Limb (tissue), 2 donors: ENCODE results near the gene IRF4.
A peak's percentile ranks its signal among the peaks of the same experiment; 100 is the strongest.
"Not testable (repeated sequence)": the region's sequence is repeated elsewhere in the genome, so short reads cannot be mapped to it uniquely, and the experiment has no call there.

Experiments
- DNase-seq, 2 donors: peaks; one replicate each; pipeline ENCODE4 v3.0.0-alpha.2; 2016; ENCODE audit errors: extremely low spot score in 2 of 2

The IRF4 gene

GRCh38 chr6:421211-421610 lies 29.7 kb downstream of the IRF4 start:
- no peak for DNase-seq

- peak in 1 of 2 donors; percentile 7 for DNase-seq
These were observed 31.0 kb downstream of the IRF4 start for GRCh38 chr6:422433-423054.

DNA sequence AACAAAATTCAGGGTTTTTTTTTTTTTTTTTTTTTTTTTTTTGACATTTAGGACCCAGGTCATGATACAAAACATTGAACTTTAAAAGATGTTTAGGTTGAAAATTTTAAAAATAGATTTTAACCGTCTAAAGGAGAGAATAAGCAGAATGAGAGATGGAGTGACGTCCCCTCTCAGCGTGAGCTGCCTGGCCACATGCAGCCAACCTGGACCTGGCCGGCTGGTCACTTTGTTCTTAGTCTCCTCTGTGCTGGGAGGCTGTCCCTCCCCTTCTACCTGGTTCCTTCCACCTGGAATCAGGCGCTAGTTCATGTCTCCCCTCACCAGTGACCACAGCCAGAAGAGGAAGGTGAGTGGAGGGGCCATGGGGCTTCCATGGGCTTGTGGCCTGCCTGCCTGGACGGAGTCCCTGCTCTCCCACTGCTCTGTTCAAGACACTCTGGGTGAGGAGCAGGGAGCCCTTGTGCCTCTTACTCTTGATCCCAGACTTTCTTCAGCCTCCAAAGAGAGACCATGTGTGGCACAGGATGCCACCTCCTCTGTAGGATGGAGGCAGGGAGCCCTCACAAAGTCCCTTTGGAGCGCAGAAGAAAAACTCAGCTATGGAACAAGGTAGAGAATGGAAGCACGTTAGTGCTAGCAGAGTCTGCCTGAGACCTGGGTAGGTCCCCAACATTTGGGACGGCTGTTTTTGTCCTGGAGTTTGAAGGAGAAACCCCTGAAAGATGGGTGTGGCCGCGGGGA lies 31.7 kb downstream of the IRF4 start:
- DNase-seq, result no peak

DNA sequence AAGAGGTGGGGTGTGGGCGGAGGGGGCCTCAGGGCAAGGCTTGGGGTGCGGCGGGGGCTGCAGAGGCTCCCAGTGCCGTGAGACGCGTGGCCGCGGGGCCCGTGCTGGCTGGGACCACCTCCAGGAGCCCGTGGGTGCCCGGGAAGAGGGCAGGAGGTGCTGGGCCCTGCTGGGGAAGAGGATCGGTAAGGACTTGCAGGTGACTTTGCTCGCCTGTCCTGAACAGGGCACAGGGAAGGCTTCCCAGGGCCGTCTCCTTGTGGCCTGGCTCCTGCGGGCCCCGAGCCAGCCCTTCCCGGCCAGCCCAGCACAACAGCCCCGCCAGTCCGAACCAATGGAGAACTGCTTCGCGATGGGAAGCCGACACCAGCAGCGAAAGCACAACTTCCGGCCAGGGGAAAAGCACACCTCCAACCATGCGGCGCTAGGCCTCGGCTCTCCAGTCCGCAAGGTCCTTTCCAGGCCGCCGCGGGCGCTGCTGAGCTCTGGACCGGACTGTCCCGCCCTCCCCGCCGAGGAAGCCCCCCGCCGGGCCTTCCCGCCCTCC lies 32.3 kb downstream of the IRF4 start:
- no peak for DNase-seq

GRCh38 chr6:424741-425417 lies 33.3 kb downstream of the IRF4 start:
- no peak for DNase-seq

DNA sequence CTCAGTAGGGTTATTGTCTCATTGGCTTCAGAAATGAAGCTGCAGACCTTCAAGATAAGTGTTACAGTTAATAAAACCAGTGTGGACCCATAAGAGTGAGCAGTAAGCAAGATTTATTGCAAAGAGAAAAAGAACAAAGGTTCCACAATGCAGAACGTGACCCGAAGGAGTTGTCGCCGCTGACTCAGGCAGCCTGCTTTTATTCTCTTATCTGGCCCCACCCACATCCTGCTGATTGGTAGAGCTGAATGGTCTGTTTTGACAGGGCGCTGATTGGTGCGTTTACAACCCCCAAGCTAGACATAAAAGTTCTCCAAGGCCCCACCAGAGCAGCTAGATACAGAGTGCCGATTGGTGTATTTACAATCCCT lies 33.9 kb downstream of the IRF4 start:
- DNase-seq, result not testable (repeated sequence)

GRCh38 chr6:426198-426738 lies 34.7 kb downstream of the IRF4 start:
- not testable (repeated sequence) for DNase-seq

DNA sequence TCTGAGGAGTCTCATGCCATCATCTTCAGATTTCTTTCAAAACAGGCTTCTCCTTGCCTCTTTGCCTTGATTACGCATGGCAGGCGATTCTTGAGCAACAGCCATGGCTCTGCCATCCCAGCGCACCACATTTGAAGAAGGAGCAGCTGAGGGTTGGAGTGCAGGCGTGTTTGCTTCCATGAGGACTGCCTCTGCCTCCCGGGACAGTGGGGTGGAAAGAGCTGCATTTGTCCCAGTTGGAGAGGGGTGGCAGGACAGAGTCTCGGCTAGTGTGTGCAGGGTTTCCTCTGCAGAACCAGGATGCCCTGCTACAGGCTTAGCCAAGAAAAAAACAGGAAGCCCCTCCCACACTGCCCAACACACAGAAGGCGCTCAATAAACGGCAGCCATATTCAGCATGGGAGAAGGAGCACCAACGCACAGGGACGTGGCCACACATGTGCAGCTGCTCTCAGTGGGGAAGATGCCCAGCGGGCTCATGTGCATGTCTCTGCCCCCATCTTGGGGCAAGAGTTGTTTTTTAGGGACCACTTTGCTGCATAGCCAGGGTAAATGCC lies 36.6 kb downstream of the IRF4 start:
- no peak for DNase-seq

- DNase-seq, result no peak
These were observed 38.1 kb downstream of the IRF4 start for GRCh38 chr6:429515-430121.

GRCh38 chr6:431504-431903 lies 40.0 kb downstream of the IRF4 start:
- no peak for DNase-seq

DNA sequence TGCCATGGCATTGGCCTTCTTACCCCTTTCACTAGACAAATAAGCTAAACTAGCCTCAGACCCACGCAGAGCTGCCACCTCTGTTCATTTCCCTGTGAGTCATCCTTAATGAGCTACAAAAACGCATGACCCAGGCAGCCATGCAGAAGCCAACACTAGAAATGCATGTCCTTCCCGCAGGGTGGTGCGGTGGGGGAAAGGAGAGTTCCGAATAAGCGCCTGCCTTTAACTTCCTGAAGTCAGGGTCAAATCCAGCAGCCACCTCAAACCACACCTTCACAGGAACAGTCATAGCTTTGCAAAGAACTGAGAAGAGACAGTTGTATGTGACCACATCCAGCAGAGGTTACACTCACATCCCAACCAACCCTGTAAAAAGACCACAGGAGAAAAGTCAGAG lies 40.4 kb downstream of the IRF4 start:
- no peak for DNase-seq

- no peak for DNase-seq
These were observed 42.6 kb downstream of the IRF4 start for GRCh38 chr6:434051-434705.

DNA sequence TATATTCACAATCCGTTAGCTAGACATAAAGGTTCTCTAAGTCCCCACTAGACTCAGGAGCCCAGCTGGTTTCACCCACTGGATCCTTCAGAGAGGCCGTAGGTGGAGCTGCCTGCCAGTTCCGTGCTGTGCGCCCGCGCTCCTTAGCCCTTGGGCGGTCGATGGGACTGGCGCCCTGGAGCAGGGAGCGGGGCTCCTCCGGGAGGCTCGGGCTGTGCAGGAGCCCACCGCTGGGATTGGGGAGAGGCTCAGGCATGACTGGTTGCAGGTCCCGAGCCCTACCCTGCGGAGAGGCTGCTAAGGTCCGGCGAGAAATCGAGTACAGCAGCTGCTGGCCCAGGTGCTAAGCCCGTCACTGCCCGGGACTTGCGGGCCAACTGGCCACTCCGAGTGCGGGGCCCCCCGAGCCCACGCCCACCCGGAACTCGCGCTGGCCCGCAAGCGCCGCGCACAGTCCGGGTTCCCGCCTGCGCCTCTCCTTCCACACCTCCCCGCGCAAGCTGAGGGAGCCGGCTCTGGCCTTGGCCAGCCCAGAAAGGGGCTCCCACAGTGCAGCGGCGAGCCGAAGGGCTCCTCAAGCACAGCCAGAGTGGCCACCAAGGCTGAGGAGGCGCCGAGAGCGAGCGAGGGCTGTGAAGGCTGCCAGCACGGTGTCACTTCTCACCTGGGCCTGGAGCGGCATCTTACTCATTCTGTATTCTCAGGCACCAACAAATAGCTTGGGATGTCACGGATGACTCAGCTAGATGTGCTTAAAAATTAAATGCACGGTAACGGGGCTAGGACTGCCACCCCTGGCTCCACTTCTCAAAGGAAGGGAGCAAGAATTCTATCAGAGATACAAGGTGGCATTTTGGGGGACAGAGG lies 44.1 kb downstream of the IRF4 start:
- no peak for DNase-seq

DNA sequence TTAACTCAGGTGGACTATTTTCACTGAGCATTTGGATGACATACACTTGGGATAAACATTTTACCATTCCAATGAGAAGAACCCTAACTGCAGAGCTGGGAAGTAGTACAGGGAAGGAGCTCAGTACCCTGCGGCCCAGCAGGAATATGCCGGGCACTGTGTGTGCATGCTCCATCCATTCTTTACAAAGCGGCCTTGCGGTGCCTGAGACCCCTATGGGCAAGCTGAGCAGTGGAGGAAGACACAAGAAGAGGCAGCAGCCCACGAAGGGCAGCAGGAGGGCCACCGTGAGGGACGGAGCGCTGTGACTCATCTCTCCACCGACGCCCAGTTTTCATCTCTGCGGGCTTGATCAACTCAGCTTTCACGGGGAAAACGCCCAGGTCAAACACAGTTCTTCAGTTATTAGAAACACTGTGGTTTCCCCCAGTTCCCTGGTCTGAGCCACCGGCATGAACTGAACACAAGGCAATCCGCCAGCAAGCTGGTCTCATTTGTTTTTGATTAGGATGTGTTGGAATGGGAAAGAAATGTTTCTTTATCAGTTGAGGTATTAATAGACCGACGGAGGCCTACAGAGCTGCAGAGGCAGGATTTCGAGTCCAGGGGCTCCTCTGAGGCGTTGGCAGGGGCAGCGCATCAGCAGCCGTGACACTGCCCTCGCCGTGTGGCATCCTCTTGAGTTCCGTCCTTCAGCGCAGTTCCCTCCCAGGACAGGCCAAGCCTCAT lies 44.9 kb downstream of the IRF4 start:
- peak in 1 of 2 donors; percentile 15 for DNase-seq

GRCh38 chr6:437037-437392 lies 45.5 kb downstream of the IRF4 start:
- no peak for DNase-seq

DNA sequence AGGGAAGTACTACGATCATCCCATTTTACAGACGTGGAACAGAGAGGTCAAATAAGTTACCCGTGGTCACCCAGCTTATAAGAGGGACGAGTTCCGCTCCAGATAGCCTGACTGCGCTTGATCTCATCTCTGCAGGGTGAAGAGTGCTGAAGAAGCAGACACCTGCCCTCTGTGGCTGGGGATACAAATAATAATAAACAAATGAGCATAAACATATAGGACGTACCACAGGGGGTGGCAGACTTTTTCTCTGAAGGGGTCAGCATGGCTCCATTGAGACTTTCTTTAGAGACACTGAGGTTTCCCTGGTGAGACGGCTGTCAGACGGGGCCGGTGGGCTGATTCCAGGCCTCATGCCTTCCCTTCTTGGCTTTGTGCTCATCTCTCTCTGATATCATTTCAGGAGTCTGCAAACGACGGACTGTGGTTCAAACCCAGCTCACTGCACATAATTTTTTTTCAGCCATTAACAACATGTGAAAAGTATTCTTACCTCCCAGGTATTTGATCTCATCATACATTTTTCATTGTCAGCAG lies 47.1 kb downstream of the IRF4 start:
- no peak for DNase-seq

GRCh38 chr6:439641-440167 lies 48.2 kb downstream of the IRF4 start:
- DNase-seq, result no peak

DNA sequence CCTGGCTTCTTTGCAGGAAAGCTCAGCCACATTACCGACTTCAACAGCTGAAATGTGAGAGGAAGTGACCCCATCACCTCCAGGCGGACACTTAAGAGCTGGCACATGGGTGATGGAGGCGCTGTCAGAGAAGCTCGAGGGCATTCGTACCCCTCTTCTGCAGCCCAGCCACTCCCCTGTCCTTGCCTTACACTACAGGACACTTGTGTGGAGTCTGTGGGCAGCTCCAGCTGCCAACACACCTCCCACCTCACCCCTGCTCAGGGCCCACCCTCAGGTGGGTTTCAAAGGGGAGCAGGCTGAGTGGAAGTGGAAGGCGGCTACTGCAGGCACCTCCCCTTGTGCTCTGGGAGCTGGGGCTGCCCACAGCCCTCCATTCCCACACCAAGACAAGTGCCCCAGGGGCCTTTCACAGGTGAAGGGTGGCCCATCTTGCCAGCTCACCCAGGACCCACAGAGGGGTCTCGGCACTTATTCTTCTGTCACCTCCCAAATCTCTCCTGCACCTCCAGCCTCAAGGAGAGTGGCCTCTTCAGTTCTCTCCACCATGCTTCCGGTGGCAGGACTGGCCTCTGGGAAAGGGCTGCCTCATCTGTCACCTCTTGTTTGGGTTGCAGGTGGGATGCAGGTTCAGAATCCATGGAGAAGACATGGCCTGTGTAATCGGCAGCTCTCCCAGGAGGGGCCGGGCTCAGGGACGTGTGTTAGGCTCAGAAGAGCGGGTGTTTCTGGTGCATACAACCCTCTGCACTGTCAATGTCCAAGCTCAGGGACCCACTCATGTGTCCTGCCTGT lies 49.8 kb downstream of the IRF4 start:
- no peak for DNase-seq
